GM19467 (cell line): ENCODE data around the gene KIF21B.

Source experiments
- ATAC-seq: cut with Tn5 transposase; IDR thresholded peaks from one replicate; pipeline ENCODE4 v1.9.1; 2021; ENCODE audit warnings: mild to moderate bottlenecking, moderate library complexity; ENCODE audit not compliant: unreplicated experiment

The KIF21B gene

DNA sequence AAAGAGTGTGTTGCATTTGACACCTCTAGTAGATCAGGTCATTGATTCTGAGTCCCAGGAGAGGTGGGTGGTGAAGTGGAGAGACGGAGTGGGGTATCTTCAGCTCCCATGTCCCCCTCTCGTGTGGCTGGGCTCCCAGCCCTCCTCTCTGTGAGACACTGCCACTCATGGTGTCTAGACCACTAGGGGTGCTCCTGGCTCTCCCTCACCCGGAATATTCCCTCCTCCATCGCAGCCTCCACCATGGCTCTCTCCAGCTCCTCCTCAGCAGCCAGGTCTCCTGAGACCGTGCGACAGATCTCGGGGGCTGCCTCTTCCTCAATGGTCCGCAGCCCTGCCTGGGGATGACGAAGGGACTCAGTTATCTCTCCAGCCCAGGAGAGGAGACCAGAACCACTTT is 20.6 kb upstream of the KIF21B start:
- no peak for ATAC-seq

GRCh38 chr1:201042779-201043461 is 19.4 kb upstream of the KIF21B start:
- no peak for ATAC-seq

GRCh38 chr1:201041011-201041410 is 17.5 kb upstream of the KIF21B start:
- no peak for ATAC-seq

- ATAC-seq: no peak
Observed at GRCh38 chr1:201039876-201040275, 16.4 kb upstream of the KIF21B start.

GRCh38 chr1:201039418-201039817 is 15.9 kb upstream of the KIF21B start:
- no peak for ATAC-seq

DNA sequence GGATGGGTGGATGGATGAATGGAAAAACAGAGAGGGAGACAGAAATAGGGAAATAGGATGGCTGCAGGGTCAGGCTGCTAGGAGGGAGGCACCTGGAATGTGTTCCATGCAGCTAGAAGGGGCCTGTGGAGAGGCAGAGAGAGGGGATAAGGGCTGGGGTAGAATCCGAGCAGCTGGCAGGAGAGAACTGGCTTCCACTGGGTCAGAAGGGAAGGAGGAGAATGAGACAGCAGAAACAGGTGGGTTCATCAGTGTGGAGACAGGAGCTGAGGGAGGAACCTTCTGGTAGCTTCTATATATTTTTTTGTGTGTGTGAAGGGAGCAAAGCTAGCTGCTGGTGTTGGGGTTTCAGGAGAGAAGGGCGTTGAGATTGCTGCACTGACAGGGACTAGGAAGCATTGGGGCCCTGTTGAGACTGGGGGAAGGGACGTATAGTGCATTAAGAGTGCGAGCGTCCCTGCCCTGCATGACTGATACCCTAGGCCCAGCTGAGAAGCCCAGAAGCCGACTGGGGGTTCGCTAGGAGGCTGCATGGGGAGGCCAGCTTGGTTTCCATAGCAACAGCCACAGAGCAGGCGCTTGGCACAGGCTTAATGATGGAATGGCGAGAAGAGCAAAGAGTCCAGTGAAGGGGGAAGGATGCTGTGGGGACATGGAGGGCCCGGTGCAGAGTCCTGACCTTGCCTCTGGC is 14.8 kb upstream of the KIF21B start:
- ATAC-seq: no peak

DNA sequence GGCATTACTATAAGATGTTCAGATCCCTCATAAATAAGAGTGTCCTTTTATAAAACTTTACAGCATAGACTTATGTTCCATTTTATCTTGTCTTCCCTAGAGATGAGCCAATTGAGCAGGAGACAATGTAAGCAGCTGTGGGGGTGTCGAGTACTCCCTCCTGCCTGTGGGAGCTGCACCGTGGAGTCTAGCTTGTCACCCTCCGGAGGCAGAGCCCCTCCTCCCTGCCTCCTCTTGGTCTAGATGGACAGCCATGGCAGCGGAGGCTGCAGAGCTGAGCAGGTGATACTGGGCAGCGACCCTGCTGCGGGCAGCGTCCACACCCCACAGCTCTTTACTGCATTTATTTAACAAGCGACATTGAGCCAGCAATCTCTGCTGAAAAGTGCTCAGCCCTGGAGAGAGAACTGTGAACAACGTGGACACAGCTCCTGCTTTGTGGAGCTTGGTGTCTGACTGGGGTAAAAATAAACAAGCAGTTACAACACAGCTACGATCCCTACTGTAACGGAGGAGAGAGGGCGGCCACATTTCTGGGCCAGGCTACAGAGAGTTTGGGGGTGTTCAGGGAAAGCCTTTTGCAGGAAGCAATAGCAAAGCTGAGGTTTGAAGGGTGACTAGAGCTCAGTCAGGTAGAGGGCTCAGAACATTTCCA is 12.8 kb upstream of the KIF21B start:
- no peak for ATAC-seq

GRCh38 chr1:201034671-201035070 is 11.2 kb upstream of the KIF21B start:
- no peak for ATAC-seq

- no peak for ATAC-seq
Observed at GRCh38 chr1:201032408-201032807, 8.9 kb upstream of the KIF21B start.

GRCh38 chr1:201028461-201028889 is 5.0 kb upstream of the KIF21B start:
- ATAC-seq: no peak

- no peak for ATAC-seq
Observed at GRCh38 chr1:201026836-201027235, 3.3 kb upstream of the KIF21B start.

- no peak for ATAC-seq
Observed at GRCh38 chr1:201026234-201026633, 2.7 kb upstream of the KIF21B start.

DNA sequence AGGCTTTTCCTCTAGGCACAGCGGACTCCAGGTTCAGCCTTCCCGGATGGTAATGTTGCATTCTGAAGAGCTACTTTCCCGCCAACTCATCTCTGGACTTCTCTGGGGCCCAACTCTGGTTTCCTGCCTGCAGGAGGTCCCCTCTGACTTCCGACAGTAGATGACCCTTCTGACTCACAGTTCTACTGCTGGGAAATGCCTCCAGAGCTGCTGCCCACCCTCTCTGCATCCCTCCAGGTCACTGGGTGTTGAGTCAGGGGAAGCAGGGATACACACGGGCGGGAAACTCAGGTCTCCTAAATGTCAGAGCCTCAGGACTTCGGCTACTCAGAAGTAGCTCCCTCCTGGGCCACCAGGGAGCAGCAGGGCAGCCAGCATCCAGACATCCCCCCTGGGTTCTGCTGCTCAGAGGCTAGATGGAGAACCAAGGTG is 2.1 kb upstream of the KIF21B start:
- ATAC-seq: no peak

DNA sequence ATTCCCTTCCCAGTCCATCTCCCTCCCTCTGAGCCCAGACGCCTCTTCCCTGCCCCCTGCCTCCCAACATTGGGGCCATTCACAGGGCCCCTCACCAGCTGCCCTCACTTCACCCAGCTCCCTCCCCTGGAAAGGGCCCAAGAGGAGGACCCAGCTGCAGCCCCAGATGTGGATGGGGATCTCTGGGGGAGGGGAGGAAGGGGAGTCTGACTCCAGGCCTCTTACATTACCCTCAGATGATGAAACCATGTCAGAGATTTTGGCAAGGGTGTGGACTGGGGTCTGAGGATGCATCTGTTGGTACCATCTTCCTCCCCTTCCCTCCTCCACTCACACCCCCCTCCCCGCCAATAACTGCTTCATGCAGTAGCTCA is 1.1 kb upstream of the KIF21B start:
- no peak for ATAC-seq

DNA sequence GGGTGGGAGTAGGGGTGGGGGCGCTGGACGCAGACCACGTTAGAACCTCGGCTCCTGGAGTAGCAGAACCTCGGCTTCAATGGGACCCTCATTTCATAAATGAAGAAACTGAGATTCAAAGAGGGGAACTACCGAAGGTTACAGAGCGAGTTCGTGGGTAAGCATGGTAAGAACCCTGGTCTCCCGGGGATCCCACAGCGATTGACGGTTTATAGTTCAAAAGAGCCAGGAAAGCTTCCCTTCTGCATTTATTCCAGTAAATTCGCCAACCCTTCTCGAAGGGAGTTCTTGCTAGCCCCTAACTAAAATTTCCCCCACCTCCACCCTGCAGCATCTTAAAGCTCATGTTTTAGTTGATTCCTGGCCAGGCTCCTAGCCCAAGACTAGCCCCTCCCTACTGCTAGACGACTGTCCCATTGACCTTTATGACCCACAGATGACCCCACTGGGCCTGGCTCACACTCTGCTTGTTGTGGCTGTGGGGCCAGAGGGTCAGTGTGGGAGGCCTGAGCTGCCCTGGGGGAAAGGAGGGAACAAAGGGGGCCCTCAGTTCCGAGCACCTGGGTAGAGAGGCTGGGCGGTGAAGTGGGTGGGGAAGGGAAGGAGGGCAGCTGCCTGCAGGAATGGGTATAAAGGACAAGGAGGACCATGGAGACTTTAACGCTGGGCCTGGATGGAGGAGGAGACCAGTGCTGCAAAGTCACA is 558 bp upstream of the KIF21B start:
- no peak for ATAC-seq

GRCh38 chr1:201022820-201023516 is 546 bp downstream of the KIF21B start:
- ATAC-seq: no peak

DNA sequence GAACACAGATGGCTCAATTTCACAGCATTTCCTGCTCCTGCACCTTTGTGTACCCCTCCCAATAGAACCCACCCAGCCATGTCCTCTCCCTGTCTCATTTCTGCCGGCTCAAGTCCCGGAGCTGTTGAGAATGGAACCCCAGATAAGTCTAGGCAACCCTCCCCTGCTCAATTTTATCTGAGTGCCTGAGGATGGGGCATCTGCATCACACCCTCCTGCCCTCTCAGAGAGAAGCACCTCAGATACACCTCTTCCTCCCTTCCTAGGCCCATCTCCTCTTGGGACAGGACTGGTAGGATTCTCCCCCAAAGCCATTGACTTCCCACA is 1.1 kb downstream of the KIF21B start:
- no peak for ATAC-seq

GRCh38 chr1:201021630-201022492 is 1.7 kb downstream of the KIF21B start:
- no peak for ATAC-seq

DNA sequence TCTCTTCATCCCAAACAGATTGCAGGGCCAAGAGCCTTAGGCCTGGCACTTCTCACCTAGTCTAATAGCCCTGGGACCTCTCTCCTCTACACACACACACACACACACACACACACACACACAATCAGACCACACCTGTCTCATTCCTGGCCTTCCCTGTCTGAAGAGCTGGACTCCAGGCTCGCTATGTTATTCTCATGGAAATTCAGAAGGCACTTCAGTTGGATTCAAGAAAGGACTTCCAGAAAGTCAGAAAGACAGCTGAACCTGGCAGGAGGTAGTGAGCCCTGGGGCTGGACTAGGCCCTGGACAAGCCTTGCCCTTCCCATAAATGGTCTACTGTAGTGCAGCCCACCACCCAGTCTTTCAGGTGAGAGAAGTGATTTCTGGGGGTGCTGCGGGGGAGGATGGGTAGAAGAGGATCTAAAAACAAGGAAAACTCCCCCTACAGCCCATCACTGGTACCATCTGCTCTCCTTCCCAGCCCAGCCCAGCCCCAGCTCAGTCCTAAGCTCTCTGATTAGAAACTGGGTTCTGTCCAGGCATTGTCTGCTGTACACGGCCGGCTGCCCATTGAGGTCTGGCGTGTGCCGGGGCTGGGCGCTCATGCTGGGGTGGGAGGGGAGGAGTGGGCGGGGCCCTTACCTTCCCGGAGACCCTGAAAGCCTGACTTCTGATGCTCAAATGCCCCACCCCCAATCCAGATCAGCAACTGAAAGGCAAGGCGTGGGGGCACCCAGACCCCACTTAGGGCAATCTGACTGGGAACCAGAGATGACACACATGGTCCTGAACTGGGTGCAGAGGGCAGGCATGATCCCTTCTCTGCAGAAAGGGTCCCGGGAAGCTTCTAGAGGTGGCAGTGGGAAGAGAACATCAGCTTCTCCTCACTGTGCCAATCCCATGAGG is 2.5 kb downstream of the KIF21B start:
- no peak for ATAC-seq
